ENCODE data around the gene VPS9D1.

The VPS9D1 gene, protein sequence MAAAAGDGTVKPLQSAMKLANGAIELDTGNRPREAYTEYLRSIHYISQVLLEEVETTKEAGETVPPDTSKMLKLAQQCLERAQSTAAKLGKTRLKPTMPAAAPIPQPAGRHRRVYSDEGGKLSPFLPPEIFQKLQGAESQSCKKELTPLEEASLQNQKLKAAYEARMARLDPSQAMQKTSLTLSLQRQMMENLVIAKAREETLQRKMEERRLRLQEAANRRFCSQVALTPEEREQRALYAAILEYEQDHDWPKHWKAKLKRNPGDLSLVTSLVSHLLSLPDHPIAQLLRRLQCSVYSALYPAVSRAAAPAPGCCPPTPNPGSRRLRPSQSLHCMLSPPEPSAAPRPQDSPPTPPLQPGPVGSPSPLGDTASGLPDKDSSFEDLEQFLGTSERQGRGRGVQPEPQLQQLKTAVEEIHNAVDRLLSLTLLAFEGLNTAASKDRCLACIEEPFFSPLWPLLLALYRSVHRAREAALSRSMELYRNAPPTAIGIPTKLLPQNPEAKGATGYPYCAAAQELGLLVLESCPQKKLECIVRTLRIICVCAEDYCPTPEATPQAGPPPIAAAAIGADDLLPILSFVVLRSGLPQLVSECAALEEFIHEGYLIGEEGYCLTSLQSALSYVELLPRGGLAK

GRCh38 chr16:89720813-89721545 lies at the start of gene VPS9D1, which contains the start of gene ZNF276:
Gene VPS9D1, minus strand, starts transcription at chr16:89720898. Its CDS starts 37 bp downstream, at chr16:89720861.
Gene ZNF276, plus strand, starts transcription at chr16:89721537. Its CDS starts 104 bp downstream, at chr16:89721641.
- no peak for DNase-seq (ENCODE audit: low read depth)

GRCh38 chr16:89770367-89770766 lies 49.7 kb upstream of the VPS9D1 start:
- no peak for DNase-seq (ENCODE audit: low read depth)

- no peak for DNase-seq (ENCODE audit: low read depth)
These were observed 44.7 kb upstream of the VPS9D1 start for GRCh38 chr16:89765292-89765830.

DNA sequence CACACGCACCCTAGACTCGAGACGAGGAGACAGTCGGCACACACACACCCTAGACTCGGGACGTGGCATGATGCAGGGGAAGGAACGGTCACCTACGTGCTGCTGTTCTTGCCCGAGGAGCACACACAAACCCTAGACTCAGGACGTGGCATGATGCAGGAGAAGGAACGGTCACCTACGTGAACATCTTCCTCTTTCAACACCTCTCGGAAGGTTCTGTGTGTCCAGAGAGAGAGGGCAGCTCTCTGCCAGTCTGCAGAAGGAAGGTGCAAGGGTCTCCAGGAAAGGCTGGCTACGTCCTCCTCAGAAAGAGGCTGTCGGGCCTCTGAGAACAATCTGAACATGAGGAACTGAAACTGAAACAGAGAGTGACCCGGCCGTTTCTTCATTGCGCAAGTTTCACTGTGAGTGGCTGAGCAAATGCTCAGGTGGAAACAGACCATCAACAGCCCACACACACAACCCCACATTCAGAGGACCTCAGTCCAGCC lies 44.1 kb upstream of the VPS9D1 start:
- DNase-seq (ENCODE audit: low read depth): no peak

GRCh38 chr16:89761304-89761922 lies 40.7 kb upstream of the VPS9D1 start:
- no peak for DNase-seq (ENCODE audit: low read depth)

GRCh38 chr16:89759746-89760340 lies 39.1 kb upstream of the VPS9D1 start:
- DNase-seq (ENCODE audit: low read depth): no peak

DNA sequence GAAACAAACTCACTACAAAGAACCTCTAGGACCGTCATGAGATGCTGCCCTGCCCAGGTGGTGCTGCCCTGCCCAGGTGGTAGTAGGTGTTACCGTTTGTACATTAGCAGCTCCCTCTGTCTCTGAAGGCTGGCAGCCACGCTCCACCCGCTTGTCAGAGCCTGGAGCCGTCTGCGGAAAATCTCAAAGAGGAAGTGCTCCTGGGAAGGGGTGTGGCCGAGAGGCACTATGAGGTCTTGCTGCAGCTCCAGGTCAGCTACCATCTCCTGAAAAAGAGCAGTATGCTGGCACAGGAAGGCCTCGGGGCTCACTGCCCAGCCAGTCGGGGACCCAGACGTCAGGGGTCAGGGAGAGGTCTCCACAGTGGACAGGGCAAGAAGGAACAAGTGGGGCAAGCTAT lies 28.9 kb upstream of the VPS9D1 start:
- no peak for DNase-seq (ENCODE audit: low read depth)

DNA sequence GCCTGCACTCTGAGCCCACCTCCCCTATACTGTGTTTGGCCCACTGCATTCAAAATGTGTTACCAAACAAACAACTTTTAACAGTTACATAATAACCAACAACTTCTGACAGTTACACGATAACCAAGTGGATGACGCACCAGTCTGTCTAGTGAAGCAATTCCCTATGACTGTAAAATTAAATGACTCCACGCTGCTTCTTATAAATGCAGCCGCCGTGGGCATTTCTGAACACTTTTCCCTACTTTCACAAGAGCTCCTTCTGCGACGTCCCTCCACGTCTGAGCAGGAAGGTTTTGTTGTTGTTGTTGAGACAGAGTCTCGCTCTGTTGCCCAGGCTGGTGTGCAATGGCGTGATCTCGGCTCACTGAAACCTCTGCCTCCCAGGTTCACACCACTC lies 28.2 kb upstream of the VPS9D1 start:
- DNase-seq (ENCODE audit: low read depth): no peak

- DNase-seq (ENCODE audit: low read depth): no peak
These were observed 27.4 kb upstream of the VPS9D1 start for GRCh38 chr16:89748076-89748475.

GRCh38 chr16:89746043-89746442 lies 25.3 kb upstream of the VPS9D1 start:
- DNase-seq (ENCODE audit: low read depth): no peak

DNA sequence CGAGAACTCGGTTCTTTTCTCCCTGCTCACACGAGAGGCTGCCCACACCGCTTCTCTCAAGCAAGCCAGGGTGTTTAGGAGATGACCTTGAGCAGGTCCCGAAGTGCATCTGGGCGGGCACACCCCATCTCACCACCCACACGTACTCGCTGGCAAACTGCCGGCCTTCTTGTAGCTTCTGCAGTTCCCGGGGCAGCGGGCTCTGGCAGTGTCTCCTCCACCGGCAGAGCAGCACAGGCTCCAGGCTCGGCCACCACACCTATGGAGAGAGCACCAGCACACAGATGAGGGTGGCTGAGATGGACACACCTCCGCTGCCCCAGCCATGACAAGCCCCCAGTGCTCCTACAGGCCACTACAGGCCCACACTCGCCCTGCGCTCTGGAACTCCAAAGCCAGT lies 24.1 kb upstream of the VPS9D1 start:
- DNase-seq (ENCODE audit: low read depth): no peak

DNA sequence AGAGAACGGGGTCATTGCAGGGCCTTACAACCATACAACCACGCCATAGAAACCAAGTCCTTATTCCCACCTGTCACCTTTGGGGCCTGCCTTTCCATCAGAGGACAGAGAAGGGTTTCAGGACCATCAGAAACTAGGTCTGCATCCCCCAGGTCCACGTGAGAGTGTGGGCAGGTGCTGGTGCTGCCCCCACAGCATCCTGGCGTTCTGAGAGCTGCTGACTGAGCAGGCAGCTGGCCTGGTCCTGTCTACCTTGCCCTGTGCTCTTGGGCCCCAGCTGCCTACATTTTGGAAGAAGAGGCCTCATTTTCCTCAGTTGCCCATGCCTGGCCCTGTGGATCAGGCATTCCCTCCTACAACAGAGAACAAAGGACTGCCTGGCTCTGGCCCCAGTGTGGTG lies 22.2 kb upstream of the VPS9D1 start:
- no peak for DNase-seq (ENCODE audit: low read depth)

- no peak for DNase-seq (ENCODE audit: low read depth)
These were observed 20.8 kb upstream of the VPS9D1 start for GRCh38 chr16:89741342-89742014.

DNA sequence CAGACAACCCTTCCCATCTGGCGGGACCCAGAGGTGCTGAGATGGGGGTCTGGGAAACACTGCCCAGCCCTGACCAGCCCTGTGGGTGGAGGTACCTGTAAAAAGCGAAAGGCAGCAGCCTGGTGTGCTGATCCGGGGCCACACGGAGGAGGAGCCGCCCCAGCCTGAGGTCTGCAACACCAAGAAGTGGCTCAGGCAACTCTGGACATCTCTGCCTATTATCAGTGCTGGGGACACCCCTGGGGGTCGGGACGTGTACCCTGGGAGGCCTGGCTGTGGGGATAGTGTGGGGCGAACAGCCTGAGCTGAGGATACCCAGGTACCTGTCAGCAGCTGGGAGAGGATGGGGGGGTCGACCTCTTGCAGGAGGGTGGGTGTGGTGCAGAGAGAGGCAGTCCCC lies 18.7 kb upstream of the VPS9D1 start:
- no peak for DNase-seq (ENCODE audit: low read depth)

GRCh38 chr16:89738538-89739317 lies 18.0 kb upstream of the VPS9D1 start:
- no peak for DNase-seq (ENCODE audit: low read depth)

DNA sequence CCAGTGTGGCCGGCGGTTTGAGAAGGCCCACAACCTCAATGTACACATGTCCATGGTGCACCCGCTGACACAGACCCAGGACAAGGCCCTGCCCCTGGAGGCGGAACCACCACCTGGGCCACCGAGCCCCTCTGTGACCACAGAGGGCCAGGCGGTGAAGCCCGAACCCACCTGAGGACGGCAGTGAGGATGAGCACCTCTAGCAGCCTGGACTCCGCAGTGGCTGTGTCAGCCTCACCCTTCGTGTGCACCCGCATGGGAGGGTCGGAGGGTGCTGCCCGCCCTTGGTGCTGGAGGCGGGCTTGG lies 17.3 kb upstream of the VPS9D1 start:
- DNase-seq (ENCODE audit: low read depth): no peak

DNA sequence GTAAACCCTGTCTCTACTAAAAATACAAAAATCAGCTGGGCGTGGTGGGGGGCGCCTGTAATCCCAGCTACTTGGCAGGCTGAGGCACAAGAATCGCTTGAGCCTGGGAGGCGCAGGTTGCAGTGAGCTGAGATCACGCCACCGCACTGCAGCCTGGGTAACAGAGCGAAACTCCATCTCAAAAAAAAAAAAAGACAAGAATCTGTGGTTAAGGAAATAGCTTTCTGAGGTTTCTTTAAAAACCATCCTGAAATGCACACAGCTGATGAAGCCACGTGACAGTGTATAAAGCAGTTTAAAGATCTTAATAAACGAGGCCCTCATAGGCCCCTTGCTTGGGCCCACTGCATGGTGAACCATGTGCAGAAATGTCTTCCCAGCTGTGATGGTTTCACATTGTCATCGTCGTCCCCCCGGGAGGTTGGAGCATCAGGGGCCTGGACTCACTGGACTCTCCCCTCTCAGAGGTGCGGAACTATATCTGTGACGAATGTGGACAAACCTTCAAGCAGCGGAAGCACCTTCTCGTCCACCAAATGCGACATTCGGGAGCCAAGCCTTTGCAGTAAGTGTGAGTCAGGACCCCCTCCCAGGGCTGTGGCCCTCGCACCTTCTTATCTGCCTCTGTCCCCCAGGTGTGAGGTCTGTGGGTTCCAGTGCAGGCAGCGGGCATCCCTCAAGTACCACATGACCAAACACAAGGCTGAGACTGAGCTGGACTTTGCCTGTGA lies 16.8 kb upstream of the VPS9D1 start:
- DNase-seq (ENCODE audit: low read depth): no peak

DNA sequence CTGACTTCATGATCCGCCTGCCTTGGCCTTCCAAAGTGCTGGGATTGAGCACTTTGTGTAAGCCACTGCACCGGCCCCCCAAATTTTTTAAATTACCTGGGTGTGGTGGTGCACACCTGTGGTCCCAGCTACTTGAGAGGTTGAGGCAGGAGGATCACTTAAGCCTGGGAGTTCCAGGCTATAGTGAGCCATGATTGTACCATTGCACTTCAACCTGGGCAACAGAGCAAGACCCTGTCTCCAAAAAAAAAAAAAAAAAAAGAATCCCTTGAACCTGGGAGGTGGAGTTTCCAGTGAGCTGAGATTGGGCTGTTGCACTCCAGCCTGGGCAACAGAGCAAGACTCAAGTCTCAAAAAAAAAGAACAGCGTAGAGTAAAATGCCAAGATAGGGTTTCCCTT lies 15.9 kb upstream of the VPS9D1 start:
- DNase-seq (ENCODE audit: low read depth): no peak

DNA sequence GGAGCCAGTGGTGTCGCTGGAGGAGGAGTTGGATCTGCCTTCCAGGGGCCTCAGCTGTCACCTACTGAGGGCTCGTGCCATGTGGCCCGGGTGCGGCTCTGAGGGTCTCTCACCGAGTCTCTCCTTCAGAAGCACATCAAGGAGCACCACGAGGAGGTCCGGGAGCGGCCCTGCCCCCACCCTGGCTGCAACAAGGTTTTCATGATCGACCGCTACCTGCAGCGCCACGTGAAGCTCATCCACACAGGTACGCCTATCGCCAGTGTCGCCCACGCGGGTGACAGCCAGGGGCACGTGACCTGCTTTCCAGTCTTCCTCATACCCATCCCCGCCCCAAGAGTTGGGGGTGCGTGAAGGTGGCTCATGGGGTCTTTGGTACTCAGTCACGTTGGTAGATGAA lies 13.1 kb upstream of the VPS9D1 start:
- no peak for DNase-seq (ENCODE audit: low read depth)

- DNase-seq (ENCODE audit: low read depth): no peak
These were observed 12.6 kb upstream of the VPS9D1 start for GRCh38 chr16:89733322-89733721.
